Stimulated activated CD4-positive, alpha-beta T cell treated with anti-CD3 and anti-CD28 coated beads, Interleukin-15, amount 100 ng/mL, for 24 hours (primary cell): ENCODE results near the gene MINK1.

Source experiments
- DNase-seq: peaks from one replicate; pipeline ENCODE4 v3.0.0-alpha.2; 2020

MINK1 gene

GRCh38 chr17:4937553-4937952 is 104.4 kb downstream of the MINK1 start:
- no peak for DNase-seq

DNA sequence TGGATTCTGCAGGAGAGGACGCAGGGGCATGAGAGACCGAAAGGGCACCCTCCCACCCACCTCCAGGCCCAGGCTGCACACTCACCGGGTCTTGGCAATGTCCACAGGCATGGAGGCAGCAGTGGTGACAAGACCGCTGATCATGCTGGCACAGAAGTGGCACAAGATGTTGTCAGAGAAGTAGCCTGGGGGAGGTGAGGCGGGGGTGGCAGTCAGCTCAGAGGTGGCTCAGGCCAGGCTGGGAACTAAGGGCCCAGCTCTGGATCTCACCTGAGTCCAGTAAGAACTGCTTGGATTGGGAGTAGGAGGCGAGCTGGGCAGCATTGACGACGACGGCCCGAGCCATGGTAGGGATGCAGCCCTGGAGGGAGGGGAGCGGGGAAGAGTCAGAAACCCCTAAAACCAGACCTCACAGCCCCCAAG is 104.9 kb downstream of the MINK1 start:
- DNase-seq, result no peak

GRCh38 chr17:4938688-4939545 is 105.8 kb downstream of the MINK1 start:
- no peak for DNase-seq

DNA sequence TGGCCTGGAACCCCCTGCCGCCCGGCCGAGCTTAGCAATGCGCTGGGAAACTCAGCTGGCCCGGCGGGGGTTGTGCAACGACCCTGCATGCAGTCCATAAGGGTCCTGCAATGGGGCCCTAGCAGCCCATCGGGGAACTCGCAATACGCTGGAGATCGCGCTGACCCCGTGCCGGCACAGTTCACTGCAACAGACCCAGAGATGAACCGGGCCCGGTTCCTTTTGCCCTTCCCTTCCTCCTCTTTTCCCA is 106.3 kb downstream of the MINK1 start:
- DNase-seq, result peak; percentile 42

DNA sequence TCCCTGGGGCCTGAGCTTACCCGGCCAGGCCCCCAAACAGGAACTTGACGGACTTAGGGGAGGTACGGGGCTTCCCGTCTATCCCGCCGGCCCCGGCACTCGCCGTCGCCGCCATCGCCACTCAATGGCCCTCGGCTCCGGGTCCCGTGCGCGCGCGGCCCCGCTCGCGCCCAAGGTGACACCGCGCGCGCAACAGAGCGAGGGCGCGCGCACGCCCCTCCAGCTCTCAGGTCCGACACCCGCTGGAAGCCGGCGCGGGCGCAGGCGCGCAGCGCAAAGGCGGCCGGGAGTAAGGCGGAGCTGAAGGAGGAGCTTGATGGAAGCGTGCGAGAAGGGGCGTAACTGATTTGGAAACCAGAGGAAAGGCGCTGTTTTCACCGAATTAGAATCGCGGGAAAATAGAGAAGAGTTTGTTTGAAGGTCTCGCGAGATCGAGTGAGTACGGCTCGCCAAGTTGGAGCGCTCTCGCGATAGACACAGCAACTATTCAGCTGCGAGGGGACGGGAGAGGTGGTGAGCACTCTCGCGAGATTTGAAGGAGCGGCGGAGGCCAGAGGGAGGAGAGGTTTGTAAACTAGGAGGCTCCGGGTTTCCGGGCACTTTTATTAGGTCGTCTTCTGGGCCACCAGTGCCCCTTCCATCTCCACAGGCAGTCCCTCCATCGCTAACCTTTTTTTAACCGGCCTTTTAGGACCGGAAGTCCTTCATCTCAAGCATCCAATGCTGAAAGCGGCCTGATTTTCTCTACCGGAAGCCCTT is 106.8 kb downstream of the MINK1 start, which contains the start of the genes RNF167 and SLC25A11:
Gene RNF167, plus strand, starts transcription at position 473 of the 759 bp plus-strand sequence. CDS start 642 bp downstream, outside the sequence.
Gene SLC25A11, minus strand, starts transcription at position 251 of the 759 bp plus-strand sequence. Its CDS starts 136 bp downstream, at position 115.
- DNase-seq, result peak; percentile 96

DNA sequence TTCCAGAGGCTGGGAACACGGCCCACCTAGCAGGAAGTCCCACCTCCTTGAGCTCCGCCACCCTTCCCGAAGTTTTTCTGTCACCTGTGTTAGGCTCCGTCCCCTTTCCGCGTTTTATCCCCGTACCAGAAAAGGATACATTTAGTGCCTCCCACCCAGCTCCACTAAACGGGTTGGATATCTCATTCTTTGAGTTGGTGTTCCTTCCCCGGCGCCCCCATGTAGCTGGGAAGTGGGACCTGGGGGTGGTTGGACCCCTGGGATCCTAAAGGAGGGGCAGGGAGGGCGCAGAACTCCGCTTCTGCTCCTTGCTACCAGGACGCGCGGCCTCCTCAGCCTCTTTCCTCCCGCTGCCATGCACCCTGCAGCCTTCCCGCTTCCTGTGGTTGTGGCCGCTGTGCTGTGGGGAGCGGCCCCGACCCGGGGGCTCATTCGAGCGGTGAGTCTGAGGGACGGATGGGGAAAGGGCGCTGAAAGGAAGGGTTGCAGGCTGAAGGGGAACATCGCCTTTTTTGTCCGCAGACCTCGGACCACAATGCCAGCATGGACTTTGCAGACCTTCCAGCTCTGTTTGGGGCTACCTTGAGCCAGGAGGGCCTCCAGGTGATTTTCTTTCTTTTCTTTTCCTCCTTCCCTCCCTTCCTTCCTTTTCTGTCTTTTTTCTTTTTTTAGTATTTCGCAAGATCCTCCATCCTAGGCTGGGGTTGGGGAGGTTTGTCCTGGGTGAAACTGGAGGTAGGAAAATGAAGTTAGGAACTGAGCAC is 107.6 kb downstream of the MINK1 start:
- DNase-seq, result peak; percentile 64

DNA sequence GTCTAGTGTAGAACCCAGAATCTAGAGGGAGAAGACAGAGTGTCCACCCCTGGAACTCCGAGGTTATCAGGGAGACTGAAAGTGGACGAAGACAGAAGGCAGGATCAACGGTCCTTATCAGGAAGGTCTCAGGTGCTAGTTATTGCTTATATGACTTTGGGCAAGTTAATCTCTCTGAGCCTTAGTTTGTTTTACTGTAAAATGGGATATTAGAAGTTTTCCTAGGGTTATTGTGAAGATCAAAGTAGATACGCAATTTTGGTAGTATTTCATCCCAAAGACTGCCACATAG is 108.1 kb downstream of the MINK1 start:
- no peak for DNase-seq

DNA sequence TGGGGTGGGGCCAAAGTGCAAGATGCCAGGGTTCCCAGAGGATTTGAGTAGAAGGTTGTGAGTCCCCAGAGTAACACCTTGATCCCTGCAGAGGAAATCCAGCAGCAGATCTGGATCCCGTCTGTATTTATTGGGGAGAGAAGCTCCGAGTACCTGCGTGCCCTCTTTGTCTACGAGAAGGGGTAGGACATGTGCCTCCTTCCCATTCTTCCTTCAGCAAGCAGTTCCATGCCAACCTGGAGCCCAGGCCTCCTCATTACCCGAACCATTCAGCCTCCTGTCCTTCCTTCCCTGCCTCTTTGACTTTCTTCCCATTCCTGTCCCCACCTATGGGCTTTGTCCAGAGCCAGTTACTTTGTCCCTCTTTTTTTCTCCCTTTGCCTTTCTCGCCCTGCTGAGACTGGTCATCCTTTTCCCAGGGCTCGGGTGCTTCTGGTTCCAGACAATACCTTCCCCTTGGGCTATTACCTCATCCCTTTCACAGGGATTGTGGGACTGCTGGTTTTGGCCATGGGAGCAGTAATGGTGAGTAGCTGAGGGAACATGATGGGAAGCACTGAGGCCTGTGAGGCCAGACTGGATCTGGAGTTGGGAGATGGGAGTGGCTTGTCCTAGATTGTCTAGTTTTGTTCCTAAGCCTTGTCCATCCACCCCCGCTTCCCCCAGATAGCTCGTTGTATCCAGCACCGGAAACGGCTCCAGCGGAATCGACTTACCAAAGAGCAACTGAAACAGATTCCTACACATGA is 109.8 kb downstream of the MINK1 start:
- DNase-seq, result no peak

DNA sequence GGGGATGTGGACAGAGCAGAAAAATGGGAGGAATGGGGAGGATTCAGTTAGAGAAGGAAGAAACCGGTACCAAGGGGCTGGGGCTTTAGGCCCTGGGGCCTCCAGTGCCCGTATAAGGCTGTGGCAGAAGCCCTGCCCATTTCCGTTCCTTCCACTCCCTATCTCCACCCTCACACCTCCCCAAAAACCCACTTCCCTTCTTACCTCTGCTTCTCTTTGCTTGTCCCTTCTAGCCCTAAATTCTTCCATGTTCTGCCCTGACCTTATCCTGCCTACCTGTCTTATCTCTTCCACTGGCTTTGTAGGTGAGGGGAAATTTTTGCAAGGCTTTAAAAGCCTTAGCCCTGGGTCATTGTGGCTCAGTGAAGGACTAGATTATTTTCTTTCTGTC is 111.0 kb downstream of the MINK1 start:
- DNase-seq, result peak; percentile 75

DNA sequence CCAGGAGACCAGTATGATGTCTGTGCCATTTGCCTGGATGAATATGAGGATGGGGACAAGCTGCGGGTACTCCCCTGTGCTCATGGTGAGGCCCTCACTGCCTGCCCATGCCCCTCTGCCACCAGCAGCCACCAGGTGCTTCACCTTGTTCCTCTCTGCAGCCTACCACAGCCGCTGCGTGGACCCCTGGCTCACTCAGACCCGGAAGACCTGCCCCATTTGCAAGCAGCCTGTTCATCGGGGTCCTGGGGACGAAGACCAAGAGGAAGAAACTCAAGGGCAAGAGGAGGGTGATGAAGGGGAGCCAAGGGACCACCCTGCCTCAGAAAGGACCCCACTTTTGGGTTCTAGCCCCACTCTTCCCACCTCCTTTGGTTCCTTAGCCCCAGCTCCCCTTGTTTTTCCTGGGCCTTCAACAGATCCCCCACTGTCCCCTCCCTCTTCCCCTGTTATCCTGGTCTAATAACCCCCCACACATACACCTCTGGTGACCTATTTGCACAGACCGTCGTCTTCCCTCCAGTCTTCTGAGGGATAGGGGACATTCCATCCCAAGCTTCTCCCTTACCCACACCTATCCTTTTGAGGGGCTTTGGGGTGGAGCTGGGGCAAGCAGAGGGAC is 111.5 kb downstream of the MINK1 start:
- DNase-seq, result peak; percentile 62

DNA sequence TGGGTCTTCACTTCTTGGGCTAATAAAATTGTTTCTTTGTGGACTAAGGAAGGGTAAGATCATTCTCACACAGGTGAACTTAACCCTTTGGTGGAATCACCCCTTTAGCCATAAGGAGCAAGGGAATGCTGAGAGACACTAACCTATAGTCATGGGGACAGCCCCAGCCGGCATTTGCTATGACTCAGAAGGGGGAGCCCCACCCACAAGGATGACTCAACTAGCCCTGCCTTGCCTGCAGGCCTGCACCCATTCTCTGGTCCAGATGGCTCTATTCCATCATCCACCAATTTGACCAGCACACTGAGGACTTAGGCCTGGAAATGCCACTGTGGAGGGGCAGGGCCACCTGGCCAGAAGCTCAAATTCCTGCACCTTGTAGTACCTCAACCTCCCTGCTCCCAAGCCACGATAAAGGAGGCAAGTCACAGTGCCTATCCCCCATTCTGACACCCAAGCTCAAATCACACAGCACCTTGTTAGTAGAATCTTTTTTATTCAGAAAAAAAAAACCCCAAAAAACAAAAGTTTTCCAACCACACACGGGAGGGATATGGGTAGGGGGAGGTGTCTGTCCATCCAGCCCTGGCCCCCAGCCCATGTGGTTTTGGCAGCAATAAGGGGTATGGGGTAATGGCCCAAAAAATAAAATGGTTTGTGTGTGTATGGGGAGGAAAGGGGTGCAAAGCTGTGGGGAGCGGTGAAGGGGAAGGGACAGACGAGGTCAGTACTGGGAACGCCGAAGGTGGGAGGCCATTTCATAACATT is 112.2 kb downstream of the MINK1 start:
- peak; percentile 92 for DNase-seq

DNA sequence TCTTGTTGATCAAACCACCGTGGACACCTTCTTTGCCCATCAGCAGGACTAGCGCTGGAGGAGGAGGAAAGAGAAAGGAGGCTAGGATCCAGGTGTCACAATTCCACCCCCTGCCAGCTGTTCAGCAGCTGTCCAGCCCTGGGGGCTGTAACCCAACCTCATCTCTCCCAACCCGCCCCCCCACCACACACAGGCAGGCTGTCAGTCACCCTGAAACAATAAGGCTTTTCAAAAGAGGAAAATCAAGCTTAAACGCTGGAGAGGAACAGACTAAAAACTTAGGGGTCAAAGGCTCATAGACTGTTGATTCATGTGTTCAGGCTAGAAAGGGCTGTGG is 112.8 kb downstream of the MINK1 start:
- DNase-seq, result no peak

DNA sequence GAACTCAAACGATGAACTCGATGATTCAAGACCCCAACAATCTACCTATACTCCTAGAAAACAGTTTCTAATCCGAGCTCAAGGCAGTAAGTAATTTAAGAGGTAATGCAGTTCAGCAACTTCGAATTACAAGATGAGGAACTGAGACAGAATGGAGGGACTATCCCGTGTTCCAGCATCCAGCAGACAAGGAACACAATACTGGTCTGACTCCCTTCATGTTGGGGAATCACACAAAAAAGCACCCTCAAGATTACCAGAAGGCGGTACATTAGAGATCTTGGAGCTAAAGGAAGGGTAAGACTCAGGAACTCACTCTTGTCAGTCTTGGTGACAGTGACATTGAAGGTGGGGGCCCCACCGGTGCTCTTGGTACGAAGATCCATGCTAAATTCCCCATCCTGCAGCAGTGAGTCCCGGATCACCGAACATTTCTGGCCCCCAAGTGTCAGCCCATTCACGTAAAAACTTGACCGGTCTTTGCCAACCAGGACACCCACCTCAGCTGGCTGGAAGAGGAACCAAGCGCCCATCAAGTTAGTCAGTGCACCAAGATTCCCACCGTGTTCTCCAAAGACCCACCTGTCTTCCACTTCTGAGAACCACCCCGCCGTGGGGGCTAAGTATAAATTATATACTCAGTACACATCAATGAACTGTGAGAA is 113.3 kb downstream of the MINK1 start:
- DNase-seq, result no peak

DNA sequence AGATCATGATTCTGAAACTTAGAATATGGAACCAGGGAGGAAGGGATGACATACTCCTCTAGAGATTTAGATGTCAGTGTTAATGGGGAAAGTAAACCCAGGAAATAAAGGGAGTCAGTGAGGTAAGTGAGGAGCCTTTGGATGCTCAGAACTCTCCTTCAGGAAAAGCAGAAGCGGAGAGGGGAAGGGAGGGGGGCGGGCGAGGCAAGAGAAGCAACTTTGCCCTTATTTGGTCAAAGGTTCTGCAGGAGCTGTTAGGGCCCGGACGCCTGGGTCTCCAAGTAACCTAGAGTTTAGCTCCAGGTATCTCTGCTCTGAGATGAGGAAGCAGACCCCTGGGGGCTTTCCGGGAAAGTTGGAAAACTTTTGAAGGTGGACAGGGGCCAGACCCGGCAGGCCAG is 113.9 kb downstream of the MINK1 start:
- DNase-seq, result no peak
